GM21360 (cell line): ENCODE measurements around the gene ERCC2.
"Not testable (repeated sequence)": the region's sequence is repeated elsewhere in the genome, so short reads cannot be mapped to it uniquely, and the experiment has no call there.

Experiments
- ATAC-seq: cut with Tn5 transposase; IDR thresholded peaks from one replicate; pipeline ENCODE4 v1.9.1; 2021; ENCODE audit warnings: mild to moderate bottlenecking, moderate library complexity; ENCODE audit not compliant: unreplicated experiment

Gene ERCC2

GRCh38 chr19:45339629-45340028 lies 30.7 kb downstream of the ERCC2 start:
- ATAC-seq: no peak

- ATAC-seq: no peak
Observed at GRCh38 chr19:45336696-45337251, 33.6 kb downstream of the ERCC2 start.

GRCh38 chr19:45334881-45335280 lies 35.5 kb downstream of the ERCC2 start:
- ATAC-seq: not testable (repeated sequence)

- no peak for ATAC-seq
Observed at GRCh38 chr19:45333609-45334303, 36.6 kb downstream of the ERCC2 start.

- ATAC-seq: no peak
Observed at GRCh38 chr19:45331411-45331810, 39.0 kb downstream of the ERCC2 start.

- no peak for ATAC-seq
Observed at GRCh38 chr19:45327404-45328143, 42.8 kb downstream of the ERCC2 start.

GRCh38 chr19:45324349-45324907 lies 45.9 kb downstream of the ERCC2 start:
- no peak for ATAC-seq

GRCh38 chr19:45323671-45324081 lies 46.7 kb downstream of the ERCC2 start:
- ATAC-seq: no peak

- ATAC-seq: no peak
Observed at GRCh38 chr19:45322744-45323281, 47.6 kb downstream of the ERCC2 start, which contains the start of gene CKM. TSS of gene CKM (minus strand) at chr19:45322875. CDS start at chr19:45319713, 3,162 bp downstream.

GRCh38 chr19:45322311-45322710 lies 48.1 kb downstream of the ERCC2 start:
- ATAC-seq: no peak

GRCh38 chr19:45321848-45322247 lies 48.5 kb downstream of the ERCC2 start:
- ATAC-seq: no peak

- ATAC-seq: no peak
Observed at GRCh38 chr19:45320997-45321775, 49.2 kb downstream of the ERCC2 start.

GRCh38 chr19:45315304-45315703 lies 55.1 kb downstream of the ERCC2 start:
- ATAC-seq: no peak

GRCh38 chr19:45314708-45315245 lies 55.6 kb downstream of the ERCC2 start:
- no peak for ATAC-seq

GRCh38 chr19:45312285-45312684 lies 58.1 kb downstream of the ERCC2 start:
- ATAC-seq: not testable (repeated sequence)

- no peak for ATAC-seq
Observed at GRCh38 chr19:45311621-45312020, 58.8 kb downstream of the ERCC2 start.

GRCh38 chr19:45309322-45309721 lies 61.1 kb downstream of the ERCC2 start:
- not testable (repeated sequence) for ATAC-seq

- no peak for ATAC-seq
Observed at GRCh38 chr19:45307361-45307760, 63.0 kb downstream of the ERCC2 start.

- no peak for ATAC-seq
Observed at GRCh38 chr19:45306518-45307027, 63.8 kb downstream of the ERCC2 start.

- ATAC-seq: no peak
Observed at GRCh38 chr19:45306040-45306439, 64.3 kb downstream of the ERCC2 start.
